Activated CD4-positive, alpha-beta T cell treated with anti-CD3 and anti-CD28 coated beads, Interleukin-2, amount 50 U/mL, for 1 hour (primary cell): ENCODE data around the gene FAM114A1.
"Not testable (repeated sequence)": the region's sequence is repeated elsewhere in the genome, so short reads cannot be mapped to it uniquely, and the experiment has no call there.

ENCODE experiments used
- DNase-seq: peaks from one replicate; pipeline ENCODE4 v3.0.0-alpha.2; 2020

The FAM114A1 gene

DNA sequence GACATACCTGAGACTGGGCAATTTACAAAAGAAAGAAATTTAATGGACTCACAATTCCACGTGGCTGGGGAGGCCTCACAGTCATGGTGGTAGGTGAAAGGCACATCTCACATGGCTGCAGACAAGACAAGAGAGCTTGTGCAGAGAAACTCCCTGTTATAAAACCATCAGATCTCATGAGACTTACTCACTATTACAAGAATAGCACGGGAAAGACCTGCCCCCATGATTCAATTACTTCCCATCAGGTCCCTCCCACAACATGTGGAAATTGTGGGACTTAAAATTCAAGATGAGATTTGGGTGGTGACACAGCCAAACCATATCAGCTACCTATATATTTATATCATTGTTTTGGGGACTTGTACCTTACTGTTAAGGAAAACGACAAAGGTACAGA is 74.3 kb downstream of the FAM114A1 start:
- DNase-seq = not testable (repeated sequence)

GRCh38 chr4:38943343-38943742 is 75.7 kb downstream of the FAM114A1 start:
- no peak for DNase-seq

- no peak for DNase-seq
Measured at GRCh38 chr4:38944440-38944839, 76.8 kb downstream of the FAM114A1 start.

- no peak for DNase-seq
Measured at GRCh38 chr4:38946919-38947318, 79.3 kb downstream of the FAM114A1 start.

DNA sequence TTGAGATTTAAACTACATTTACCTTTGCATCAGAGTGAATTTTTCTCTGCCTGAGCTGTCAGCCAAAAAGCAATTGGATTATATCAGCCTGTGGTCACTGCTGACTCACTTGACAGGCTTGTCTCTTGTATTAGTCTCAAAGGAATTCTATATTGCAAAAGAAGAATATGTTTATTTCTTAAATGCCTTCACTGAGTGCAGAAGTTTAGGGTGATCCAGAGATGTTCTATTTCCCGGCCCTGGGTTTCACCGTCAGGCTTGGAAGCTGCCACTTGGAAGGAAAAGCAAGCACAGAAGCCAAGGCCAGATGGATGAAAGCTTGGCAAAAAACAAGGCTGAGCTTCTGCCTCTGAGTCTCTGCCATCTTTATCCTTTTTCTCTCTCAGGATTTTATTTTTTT is 80.9 kb downstream of the FAM114A1 start:
- no peak for DNase-seq

GRCh38 chr4:38949411-38950051 is 81.9 kb downstream of the FAM114A1 start:
- peak; percentile 31 for DNase-seq

DNA sequence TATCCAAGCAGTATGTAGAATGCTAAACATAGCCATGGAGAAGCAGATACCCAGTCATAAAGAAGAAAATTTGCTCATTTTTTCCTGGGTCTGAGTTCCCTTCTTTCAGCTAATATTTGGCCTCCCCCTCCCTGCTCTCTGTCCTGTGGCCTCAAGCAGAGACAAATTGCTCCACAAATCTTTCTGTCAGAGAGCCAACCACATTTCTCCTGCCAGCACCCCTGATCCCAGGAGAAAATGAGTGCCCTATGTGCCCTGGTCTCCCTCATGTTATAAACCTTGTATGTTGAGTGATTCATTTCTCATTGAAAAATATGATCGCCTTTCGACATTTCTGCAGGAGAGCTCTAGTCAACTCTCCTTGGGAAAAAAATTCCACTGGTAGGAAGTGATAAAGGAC is 82.6 kb downstream of the FAM114A1 start:
- DNase-seq = no peak

- DNase-seq = no peak
Measured at GRCh38 chr4:38950734-38951133, 83.1 kb downstream of the FAM114A1 start.

DNA sequence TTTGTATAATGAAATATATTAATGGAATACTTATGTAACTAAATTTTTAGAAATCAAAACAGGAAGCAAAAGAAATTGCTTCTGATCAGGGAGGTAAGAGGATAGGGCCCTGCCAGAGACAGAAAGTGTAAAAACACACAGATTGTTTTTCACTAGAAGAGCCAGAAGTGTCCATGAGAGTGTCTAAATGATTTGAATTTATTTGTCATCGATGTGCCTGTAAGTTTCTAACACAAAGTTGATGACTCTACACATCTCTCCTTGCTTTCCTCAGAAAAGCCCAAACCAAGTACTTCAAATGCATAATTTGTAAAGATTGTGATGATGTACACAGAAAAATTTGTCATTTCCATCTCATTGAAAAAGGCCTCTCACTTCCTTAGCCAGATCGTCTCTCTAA is 84.0 kb downstream of the FAM114A1 start:
- DNase-seq = no peak

DNA sequence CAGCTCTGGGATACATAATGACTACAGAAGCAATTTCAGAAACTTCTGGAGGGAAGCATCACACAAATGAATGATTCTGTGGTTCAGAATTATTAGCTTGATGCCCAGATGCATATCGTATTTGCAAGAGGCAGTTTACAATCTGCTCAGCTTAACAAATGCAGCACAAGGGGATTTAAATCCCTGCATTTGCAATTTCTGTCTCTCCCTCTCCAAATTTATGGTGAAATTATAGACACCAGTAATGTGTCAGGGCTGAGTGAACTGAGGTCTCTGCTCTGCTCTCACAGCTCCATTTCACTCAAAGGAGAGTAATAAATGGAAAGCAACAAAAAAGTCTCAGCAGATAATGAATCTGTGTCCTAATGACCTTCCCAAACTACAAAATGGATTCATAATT is 84.4 kb downstream of the FAM114A1 start:
- no peak for DNase-seq

DNA sequence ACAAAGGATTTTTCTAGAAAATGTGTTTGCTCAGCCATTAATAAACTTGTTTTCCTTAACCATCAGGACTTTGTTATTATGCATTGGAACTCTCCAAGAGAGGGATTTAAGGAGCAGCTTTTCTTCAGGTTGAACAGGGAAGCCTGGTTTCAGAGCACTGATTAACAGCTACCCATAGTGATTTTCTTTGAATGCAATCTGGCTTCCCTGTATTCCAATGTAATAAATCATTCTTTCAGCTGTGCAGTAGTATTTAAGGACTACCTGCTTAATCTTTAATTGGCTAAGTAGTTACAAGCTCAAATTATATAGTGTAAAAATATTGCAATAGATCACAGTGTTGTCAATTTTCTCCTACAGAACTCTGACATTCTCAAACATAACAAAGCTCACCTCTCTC is 87.1 kb downstream of the FAM114A1 start:
- DNase-seq = no peak

DNA sequence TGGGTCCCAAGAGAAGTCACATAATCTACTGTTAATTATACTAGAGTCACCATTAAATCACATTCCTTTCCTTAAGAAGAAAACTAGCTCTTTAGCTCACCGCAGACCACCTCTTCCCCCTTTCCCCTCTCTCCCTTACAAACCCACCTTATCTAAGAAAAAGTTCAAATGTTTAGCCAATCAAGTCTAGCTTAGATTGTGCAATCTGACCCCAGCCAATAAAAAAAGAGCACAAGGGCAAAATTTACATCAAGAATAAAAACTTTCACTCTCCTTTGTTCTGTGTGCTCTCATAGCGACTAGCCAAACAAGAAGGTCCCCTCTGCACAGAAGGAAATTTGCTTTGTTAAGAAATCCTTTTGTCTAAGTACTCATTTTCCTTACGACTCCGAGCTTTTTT is 88.4 kb downstream of the FAM114A1 start:
- no peak for DNase-seq

DNA sequence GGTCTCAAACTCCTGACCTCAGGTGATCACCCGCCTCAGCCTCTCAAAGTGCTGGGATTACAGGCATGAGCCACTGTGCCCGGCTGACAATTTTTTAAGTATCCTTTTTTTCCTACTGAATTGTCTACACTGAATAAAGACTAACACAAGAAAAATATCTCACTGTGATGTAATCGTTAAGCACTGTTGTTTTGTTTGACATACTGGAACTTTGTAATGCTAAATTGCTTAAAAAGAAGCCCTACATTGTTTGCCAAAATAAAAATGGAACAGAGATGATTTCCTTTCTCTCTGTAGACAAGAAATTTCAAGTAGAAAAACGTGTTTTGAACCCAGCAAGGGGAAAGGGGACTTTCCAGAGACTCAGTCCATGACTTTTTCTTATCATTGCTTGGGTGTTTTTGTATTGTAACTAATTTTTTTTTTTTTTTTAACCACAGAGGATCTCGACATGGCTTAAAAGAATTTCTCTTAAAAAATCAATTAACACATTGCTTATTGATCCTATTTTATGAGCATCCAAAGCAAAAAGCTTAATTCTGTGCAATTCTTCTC is 89.7 kb downstream of the FAM114A1 start:
- DNase-seq = no peak

DNA sequence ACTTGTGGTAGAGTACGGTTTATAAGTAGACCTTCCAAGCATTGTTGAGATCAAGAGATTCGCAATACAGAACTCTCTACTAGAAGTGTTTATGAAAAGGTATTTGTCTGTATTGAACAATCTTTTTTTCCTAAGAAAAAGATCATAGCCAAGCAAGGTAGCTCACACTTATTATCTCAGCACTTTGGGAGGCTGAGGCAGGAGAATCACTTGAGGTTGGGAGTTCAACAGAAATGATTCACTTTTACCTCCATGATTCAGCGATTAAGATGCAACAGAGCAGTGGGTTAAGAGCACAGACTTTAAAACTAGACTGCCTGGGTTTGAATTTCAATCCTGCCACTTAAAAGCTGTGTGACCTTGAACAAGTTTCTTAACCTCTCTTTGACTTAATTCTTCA is 90.3 kb downstream of the FAM114A1 start:
- no peak for DNase-seq

DNA sequence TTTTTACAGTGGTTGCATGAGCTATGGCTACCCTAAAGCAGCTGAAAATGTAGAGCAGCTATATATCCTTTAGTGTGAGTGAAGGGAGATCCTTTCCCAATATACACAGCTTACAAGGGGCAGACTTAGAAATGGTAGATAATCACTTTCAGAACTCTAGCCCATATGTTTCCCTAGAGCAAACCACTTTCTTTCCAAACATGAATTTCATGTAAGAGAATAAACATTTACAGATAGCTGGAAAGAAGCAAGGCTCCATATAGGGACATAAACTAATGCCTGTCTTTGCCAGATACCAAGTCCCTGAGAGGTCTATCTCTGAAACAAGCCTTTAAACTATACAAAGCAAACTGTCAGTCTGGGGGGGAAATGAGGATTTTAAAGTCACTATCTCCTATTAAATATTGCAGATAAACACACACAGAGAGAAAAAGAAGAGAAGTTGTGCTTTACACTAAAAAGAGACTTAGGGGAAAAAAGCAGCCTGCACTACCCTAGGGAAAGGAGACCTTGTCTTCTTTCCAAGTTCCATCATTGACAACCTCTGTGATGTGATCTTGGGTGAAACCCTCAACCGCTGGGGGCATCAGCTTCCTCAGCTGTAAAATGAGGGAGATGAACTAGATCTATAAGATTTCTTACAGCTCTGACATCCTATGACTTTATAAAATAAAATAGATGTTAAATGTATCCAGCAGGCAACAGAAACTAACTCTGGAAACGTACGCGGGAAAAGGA is 91.0 kb downstream of the FAM114A1 start:
- no peak for DNase-seq

DNA sequence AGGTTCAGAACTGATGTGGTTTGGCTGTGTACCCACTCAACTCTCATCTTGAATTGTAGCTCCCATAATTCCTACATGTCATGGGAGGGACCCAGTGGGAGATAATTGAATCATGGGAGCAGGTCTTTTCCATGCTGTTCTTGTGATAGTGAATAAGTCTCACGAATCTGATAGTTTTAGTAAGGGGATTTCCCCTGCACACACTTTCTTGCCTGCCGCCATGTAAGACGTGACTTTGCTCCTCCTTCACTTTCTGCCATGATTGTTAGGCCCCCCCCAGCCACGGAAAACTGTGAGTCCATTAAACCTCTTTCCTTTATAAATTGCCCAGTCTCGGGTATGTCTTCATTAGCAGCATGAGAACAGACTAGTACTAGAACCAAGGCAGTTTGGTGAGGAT is 91.6 kb downstream of the FAM114A1 start:
- DNase-seq = not testable (repeated sequence)

GRCh38 chr4:38964942-38965775 is 97.6 kb downstream of the FAM114A1 start:
- DNase-seq = no peak

- DNase-seq = no peak
Measured at GRCh38 chr4:38965866-38966265, 98.3 kb downstream of the FAM114A1 start.

- DNase-seq = no peak
Measured at GRCh38 chr4:38967260-38968095, 99.9 kb downstream of the FAM114A1 start.

- no peak for DNase-seq
Measured at GRCh38 chr4:38968668-38969067, 101.1 kb downstream of the FAM114A1 start.

GRCh38 chr4:38976308-38976707 is 108.7 kb downstream of the FAM114A1 start:
- DNase-seq = no peak

DNA sequence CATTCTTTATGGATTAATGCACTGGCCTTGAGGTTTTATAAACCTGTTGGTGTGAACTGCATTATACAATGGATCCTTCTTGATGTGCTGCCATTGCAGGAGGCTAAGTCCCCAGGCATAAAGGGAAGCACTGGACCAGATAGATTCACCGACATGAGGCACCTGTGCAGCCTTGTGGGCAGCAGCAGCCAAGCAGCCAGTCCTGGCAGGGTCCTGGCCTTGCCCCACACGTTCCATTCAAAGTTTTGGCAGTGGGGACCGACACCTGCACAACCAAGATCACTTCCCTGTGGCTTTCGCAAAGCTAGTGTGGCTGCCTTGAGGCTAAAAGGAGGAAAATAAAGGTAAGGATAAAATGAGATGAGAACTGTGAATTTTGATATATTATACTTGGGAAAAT is 111.5 kb downstream of the FAM114A1 start:
- DNase-seq = no peak
